ENCODE data around the gene SCG3.

SCG3 gene

GRCh38 chr15:51724199-51724598 lies 42.9 kb downstream of the SCG3 start:
- no peak for TF ChIP-seq CTCF (IDR thresholded peaks at IDR 0.05; ENCODE audit: borderline replicate concordance, control extremely low read depth, extremely low read depth, insufficient read depth, missing control alignments)
- no peak for DNase-seq (ENCODE audit: low spot score)
- in situ Hi-C loops (cut with MboI; ENCODE audit: low sequenced_read_pairs, unreplicated experiment), result no loop called here

GRCh38 chr15:51724673-51725072 lies 43.4 kb downstream of the SCG3 start:
- DNase-seq (ENCODE audit: low spot score), result no peak
- in situ Hi-C loops (cut with MboI; ENCODE audit: low sequenced_read_pairs, unreplicated experiment), result no loop called here
- no peak for TF ChIP-seq CTCF (IDR thresholded peaks at IDR 0.05; ENCODE audit: borderline replicate concordance, control extremely low read depth, extremely low read depth, insufficient read depth, missing control alignments)

GRCh38 chr15:51726302-51727073 lies 45.2 kb downstream of the SCG3 start:
- DNase-seq (ENCODE audit: low spot score), result peak; percentile 43
- no peak for TF ChIP-seq CTCF (IDR thresholded peaks at IDR 0.05; ENCODE audit: borderline replicate concordance, control extremely low read depth, extremely low read depth, insufficient read depth, missing control alignments)
- in situ Hi-C loops (cut with MboI; ENCODE audit: low sequenced_read_pairs, unreplicated experiment), result no loop called here

GRCh38 chr15:51727141-51727897 lies 46.0 kb downstream of the SCG3 start:
- no peak for DNase-seq (ENCODE audit: low spot score)
- in situ Hi-C loops (cut with MboI; ENCODE audit: low sequenced_read_pairs, unreplicated experiment), result no loop called here
- TF ChIP-seq CTCF (IDR thresholded peaks at IDR 0.05; ENCODE audit: borderline replicate concordance, control extremely low read depth, extremely low read depth, insufficient read depth, missing control alignments), result peak; percentile 15

- peak; percentile 51 for DNase-seq (ENCODE audit: low spot score)
- in situ Hi-C loops (cut with MboI; ENCODE audit: low sequenced_read_pairs, unreplicated experiment), result no loop called here
- TF ChIP-seq CTCF (IDR thresholded peaks at IDR 0.05; ENCODE audit: borderline replicate concordance, control extremely low read depth, extremely low read depth, insufficient read depth, missing control alignments), result no peak
These were observed 50.4 kb downstream of the SCG3 start for GRCh38 chr15:51731549-51732267.

GRCh38 chr15:51732646-51733045 lies 51.3 kb downstream of the SCG3 start:
- no peak for DNase-seq (ENCODE audit: low spot score)
- in situ Hi-C loops (cut with MboI; ENCODE audit: low sequenced_read_pairs, unreplicated experiment), result no loop called here
- no peak for TF ChIP-seq CTCF (IDR thresholded peaks at IDR 0.05; ENCODE audit: borderline replicate concordance, control extremely low read depth, extremely low read depth, insufficient read depth, missing control alignments)
